ENCODE data around the gene CCDC180.
"Not testable (repeated sequence)": the region's sequence is repeated elsewhere in the genome, so short reads cannot be mapped to it uniquely, and the experiment has no call there.

Gene CCDC180

GRCh38 chr9:97332993-97333392 is 25.5 kb downstream of the CCDC180 start:
- Histone ChIP-seq H3K27me3 (ENCODE audit: insufficient read depth, poor library complexity, severe bottlenecking) (no peaks in the 10 kb centered on the region), H3K4me3 (replicated peaks; ENCODE audit: insufficient read depth, low read length) (no peak overlapping the region), H3K27ac (replicated peaks) (no peak overlapping the region)
- TF ChIP-seq GABPA (IDR thresholded peaks at IDR 0.05; ENCODE audit: low read depth) (no peak), POLR2AphosphoS5 (IDR thresholded peaks at IDR 0.05; ENCODE audit: low read depth) (no peak), REST (IDR thresholded peaks at IDR 0.05; ENCODE audit: insufficient replicate concordance, low read depth) (no peak), SPI1 (IDR thresholded peaks at IDR 0.05; ENCODE audit: borderline replicate concordance, low read depth) (no peak), CTCF (IDR thresholded peaks at IDR 0.05; ENCODE audit: insufficient read depth, low read length) (no peak)
- DNase-seq (ENCODE audit: low read depth in 1 of 2, low spot score in 1 of 2): no peak

DNA sequence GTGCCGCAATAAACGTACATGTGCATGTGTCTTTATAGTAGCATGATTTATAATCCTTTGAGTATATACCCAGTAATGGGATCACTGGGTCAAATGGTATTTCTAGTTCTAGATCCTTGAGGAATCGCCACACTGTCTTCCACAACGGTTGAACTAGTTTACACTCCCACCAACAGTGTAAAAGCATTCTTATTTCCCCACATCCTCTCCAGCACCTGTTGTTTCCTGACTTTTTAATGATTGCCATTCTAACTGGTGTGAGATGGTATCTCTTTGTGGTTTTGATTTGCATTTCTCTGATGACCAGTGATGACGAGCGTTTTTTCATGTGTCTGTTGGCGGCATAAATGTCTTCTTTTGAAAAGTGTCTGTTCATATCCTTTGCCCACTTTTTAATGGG is 28.2 kb downstream of the CCDC180 start:
- H3K4me3 ChIP-seq (replicated peaks; ENCODE audit: insufficient read depth, low read length); H3K27ac ChIP-seq (replicated peaks); H3K27me3 ChIP-seq (ENCODE audit: insufficient read depth, poor library complexity, severe bottlenecking); DNase-seq (ENCODE audit: low read depth in 1 of 2, low spot score in 1 of 2): not testable (repeated sequence)

DNA sequence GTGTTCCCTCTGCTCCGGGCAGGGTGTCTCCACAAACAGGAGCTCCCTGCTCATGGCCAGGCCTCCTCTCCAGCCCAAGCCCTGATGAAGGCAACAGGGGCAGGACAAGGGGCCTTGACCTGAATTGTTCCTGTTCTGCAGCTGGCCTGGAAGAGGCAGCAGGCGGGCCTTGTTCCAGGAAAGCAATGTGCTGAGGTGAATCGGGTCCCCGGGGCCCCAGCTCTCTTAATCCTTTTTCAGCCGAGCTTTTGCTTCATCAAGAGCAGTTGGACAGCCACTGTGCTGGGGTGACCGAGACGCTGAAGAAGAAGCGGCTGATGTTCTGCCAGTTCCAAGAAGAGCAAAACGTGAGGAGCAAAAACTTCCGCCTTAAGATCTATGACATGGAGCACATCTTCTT is 41.4 kb downstream of the CCDC180 start:
- DNase-seq (ENCODE audit: low read depth in 1 of 2, low spot score in 1 of 2): no peak
- no peaks in the 10 kb centered on the region for H3K27me3 ChIP-seq (ENCODE audit: insufficient read depth, poor library complexity, severe bottlenecking)
- no peak overlapping the region for H3K4me3 ChIP-seq (replicated peaks; ENCODE audit: insufficient read depth, low read length)
- no peak overlapping the region for H3K27ac ChIP-seq (replicated peaks)
- TF ChIP-seq SPI1 (IDR thresholded peaks at IDR 0.05; ENCODE audit: borderline replicate concordance, low read depth) (no peak), REST (IDR thresholded peaks at IDR 0.05; ENCODE audit: insufficient replicate concordance, low read depth) (no peak), POLR2AphosphoS5 (IDR thresholded peaks at IDR 0.05; ENCODE audit: low read depth) (no peak), CTCF (IDR thresholded peaks at IDR 0.05; ENCODE audit: insufficient read depth, low read length) (no peak), GABPA (IDR thresholded peaks at IDR 0.05; ENCODE audit: low read depth) (no peak)

DNA sequence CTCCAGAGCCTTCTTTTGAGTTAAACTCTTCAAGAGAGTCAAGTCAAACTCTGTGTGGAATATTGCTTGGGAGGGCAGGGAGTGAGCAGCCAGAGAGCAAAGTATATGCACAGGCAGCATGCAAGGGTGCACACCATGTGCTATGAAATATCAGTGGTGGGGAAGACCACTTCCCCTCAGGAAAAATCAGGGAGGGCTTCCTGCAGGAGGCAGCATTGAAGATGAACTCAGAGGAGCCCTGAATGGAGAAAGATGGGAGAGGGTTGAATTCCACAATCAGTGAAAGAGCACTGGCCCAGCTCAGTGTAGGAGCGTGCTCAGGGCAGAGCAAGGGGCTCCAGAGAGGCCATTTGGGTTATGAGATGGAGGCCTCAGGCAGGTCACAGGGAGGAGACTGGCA is 41.9 kb downstream of the CCDC180 start:
- Histone ChIP-seq H3K27ac (replicated peaks) (no peak overlapping the region), H3K4me3 (replicated peaks; ENCODE audit: insufficient read depth, low read length) (no peak overlapping the region), H3K27me3 (ENCODE audit: insufficient read depth, poor library complexity, severe bottlenecking) (no peaks in the 10 kb centered on the region)
- TF ChIP-seq GABPA (IDR thresholded peaks at IDR 0.05; ENCODE audit: low read depth): no peak
- TF ChIP-seq POLR2AphosphoS5 (IDR thresholded peaks at IDR 0.05; ENCODE audit: low read depth): no peak
- TF ChIP-seq REST (IDR thresholded peaks at IDR 0.05; ENCODE audit: insufficient replicate concordance, low read depth): no peak
- no peak for TF ChIP-seq CTCF (IDR thresholded peaks at IDR 0.05; ENCODE audit: insufficient read depth, low read length)
- TF ChIP-seq SPI1 (IDR thresholded peaks at IDR 0.05; ENCODE audit: borderline replicate concordance, low read depth): no peak
- DNase-seq (ENCODE audit: low read depth in 1 of 2, low spot score in 1 of 2): no peak
